Astrocyte of the cerebellum (primary cell): Measurements from ENCODE around the gene NAGLU.

Experiments
- DNase-seq: peaks from one replicate; pipeline ENCODE4 v3.0.0-alpha.2; 2011; ENCODE audit warnings: low read depth
- H3K4me3 ChIP-seq: 2 replicates; pipeline ENCODE4 v1.5.1; 2011; ENCODE audit warnings: mild to moderate bottlenecking, low read depth, low read length, moderate library complexity
- in situ Hi-C: cut with HindIII; loops from 2 replicates; pipeline ENCODE4 v1.10.0; 2017; ENCODE audit warnings: low sequenced_read_pairs
- TF ChIP-seq, protein P1 (sequence below): IDR thresholded peaks from 2 replicates; pipeline ENCODE4 v1.5.1; 2012; ENCODE audit warnings: low read length, low read depth, moderate library complexity, mild to moderate bottlenecking; ENCODE audit errors: missing control alignments

Gene NAGLU

DNA sequence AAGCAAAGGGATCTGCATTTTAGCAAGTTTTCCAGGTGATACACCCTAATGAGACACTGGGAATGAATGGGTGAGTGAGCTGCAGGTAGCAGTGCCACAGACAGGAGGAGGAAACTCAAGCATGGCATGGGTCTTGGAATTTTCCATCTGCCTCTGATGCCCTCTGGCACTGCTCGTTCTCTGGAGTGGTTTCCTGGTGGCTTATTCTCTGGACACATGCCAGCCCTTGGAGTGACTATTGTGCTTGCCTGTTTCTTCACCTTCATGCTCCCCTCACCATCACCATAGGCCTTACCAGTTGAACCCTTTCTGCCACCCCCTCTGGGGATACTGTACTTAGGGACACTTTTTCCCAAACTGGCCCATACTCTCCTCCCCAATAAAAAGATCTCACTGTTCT is 27.5 kb downstream of the NAGLU start:
- in situ Hi-C loops, result no loop called here
- no peak for DNase-seq
- TF ChIP-seq, protein P1, sequence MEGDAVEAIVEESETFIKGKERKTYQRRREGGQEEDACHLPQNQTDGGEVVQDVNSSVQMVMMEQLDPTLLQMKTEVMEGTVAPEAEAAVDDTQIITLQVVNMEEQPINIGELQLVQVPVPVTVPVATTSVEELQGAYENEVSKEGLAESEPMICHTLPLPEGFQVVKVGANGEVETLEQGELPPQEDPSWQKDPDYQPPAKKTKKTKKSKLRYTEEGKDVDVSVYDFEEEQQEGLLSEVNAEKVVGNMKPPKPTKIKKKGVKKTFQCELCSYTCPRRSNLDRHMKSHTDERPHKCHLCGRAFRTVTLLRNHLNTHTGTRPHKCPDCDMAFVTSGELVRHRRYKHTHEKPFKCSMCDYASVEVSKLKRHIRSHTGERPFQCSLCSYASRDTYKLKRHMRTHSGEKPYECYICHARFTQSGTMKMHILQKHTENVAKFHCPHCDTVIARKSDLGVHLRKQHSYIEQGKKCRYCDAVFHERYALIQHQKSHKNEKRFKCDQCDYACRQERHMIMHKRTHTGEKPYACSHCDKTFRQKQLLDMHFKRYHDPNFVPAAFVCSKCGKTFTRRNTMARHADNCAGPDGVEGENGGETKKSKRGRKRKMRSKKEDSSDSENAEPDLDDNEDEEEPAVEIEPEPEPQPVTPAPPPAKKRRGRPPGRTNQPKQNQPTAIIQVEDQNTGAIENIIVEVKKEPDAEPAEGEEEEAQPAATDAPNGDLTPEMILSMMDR, result no peak
- no peak overlapping the region for H3K4me3 ChIP-seq

DNA sequence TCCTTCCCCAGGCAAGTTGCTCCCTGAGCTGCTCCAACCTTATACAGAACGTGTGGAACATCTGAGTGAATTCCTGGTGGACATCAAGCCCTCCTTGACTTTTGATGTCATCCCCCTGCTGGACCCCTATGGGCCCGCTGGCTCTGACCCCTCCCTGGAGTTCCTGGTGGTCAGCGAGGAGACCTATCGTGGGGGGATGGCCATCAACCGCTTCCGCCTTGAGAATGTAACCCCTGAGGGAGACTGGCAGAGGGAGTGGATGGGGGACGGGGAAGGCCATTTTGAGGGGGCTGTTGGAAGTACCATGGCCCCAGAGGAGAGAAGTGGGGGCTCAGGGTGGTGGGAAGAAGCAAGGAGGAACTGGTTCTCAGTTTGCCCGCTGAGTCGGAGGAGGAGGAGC is 27.9 kb downstream of the NAGLU start:
- DNase-seq, result no peak
- TF ChIP-seq, protein P1, result no peak
- no peak overlapping the region for H3K4me3 ChIP-seq
- in situ Hi-C loops, result no loop called here

DNA sequence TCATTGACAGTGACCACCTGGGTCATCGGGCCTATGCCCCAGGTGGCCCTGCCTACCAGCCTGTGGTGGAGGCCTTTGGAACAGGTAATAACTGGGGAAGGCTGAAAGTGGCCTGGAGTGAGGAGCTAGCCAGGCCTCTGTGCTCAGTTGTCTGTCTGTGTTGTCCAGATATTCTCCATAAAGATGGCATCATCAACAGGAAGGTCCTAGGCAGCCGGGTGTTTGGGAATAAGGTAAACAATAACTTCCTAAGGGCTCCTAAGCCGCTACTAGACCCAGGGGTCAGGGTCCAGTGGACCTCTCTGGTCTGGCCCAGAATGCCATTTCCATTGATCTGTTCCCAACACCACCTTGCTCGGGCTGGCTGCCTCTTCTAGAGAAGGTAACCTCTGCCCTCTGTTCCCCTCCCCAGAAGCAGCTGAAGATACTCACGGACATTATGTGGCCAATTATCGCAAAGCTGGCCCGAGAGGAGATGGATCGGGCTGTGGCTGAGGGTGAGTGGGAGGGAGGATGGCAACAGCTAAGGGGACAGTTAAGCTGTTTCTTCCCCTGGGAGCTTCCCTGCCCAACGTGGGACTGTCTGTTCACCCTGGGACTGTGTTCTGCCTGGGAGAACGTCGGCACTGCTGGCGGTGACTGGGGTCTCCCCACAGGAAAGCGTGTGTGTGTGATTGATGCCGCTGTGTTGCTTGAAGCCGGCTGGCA is 28.9 kb downstream of the NAGLU start:
- no peak for DNase-seq
- TF ChIP-seq, protein P1, result no peak
- no peak overlapping the region for H3K4me3 ChIP-seq
- in situ Hi-C loops, result no loop called here

DNA sequence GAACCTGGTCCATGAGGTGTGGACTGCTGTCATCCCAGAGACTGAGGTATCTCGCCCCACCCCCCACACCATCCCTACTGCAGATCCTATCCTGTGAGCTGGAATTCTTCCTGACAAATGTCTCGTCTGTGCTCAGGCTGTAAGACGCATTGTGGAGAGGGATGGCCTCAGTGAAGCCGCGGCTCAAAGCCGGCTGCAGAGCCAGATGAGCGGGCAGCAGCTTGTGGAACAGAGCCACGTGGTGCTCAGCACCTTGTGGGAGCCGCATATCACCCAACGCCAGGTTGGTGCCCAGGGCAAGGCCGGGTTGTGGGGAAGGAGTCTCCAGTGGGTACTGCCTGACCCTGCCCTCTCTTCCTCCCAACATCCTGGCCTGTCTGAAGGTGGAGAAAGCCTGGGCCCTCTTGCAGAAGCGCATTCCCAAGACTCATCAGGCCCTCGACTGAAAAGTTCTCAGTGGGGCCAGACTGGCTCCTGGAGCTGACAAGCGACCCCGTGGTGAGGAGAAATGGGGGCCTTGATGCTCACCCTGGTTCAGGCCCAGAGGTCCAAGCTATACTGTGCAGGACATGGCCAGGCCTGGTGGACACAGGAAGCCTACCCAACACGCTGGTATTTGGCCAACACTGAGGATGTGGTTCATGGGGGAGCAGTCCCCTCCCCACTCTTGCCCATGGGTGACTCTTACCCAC is 29.6 kb downstream of the NAGLU start:
- H3K4me3 ChIP-seq, result no peak overlapping the region
- in situ Hi-C loops, result no loop called here
- TF ChIP-seq, protein P1, result no peak
- DNase-seq, result no peak

DNA sequence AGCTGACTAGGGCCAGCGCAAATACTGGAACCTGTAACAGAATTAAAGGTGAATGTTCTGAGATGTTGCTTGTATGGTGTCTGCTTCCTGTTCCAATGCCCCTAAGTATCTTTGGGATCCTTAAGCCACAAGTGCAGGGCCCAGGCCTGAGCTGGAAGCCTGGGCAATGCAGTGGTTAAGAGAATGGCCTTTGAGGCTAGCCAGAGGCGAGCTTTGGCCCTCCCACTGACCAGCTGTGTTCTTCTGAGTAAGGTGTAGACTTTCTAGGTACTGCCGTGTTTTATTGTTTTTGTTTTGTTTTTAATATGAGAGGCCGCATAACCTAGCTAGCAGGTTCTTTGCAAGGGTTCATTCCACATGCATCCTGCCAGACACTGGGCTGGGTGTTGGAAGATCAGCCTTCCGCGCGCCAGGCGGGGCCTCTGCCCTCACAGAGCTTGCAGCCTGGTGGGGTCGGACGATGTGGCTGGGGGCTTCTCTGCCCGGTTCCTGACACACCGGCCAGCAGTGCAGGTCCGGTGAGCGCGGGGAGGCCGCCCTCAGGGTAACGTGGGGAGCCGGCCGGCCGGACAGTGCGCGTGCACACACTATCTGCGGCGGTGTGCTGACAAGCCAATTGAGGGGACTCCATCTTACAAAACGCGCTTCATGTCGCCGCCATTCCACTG is 30.3 kb downstream of the NAGLU start:
- peak overlapping the region; percentile 84 for H3K4me3 ChIP-seq
- DNase-seq, result no peak
- TF ChIP-seq, protein P1, result no peak
- in situ Hi-C loops, result no loop called here

DNA sequence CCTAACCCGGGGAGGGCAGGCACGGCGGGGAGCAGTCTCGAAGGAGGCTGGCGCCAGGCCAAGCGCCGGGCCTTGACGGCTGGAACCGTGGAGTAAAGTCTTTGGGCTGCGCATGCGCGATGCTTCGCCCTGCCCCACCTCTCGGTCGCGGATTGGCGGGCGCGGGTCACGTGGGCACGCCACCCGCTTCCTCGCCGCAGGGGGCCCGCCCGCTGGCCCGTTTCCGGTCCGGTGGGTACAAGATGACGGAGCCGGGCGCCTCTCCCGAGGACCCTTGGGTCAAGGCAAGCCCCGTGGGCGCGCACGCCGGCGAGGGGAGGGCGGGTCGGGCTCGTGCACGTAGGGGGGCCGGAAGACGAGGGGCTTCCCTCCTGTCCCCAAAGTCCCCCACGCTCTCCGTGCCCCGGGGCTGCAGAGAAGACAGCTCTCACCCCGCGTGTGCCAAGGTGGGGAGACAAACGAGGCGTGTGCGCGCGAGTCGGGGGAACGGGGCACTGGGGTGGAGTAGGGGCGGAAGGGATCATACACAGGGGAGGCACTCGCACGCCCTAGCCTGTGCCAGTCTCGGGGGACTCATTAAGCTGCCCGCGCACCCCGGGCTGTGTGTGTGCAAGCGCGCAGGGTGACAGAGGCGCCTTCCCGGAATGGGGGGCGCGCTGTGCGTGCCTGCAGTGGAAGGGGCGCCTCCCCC is 31.0 kb downstream of the NAGLU start, which contains the start of gene MLX:
Gene MLX (plus strand): TSS at position 218 of the 691 bp plus-strand sequence. CDS start 25 bp downstream, at position 243.
- DNase-seq, result peak; percentile 53
- peak within 1 kb of the TSS; percentile 84 for H3K4me3 ChIP-seq
- TF ChIP-seq, protein P1, result no peak
- in situ Hi-C loops, result no loop called here
